Measurements from ENCODE around the gene PGAP1. TPM values are rescaled to one million over a fixed set of nuclear protein-coding genes. Genes with fewer than 3 reads are reported as not detected.

Gene PGAP1
- total RNA-seq, 1 experiment from 2014 or later = 7.4 TPM

DNA sequence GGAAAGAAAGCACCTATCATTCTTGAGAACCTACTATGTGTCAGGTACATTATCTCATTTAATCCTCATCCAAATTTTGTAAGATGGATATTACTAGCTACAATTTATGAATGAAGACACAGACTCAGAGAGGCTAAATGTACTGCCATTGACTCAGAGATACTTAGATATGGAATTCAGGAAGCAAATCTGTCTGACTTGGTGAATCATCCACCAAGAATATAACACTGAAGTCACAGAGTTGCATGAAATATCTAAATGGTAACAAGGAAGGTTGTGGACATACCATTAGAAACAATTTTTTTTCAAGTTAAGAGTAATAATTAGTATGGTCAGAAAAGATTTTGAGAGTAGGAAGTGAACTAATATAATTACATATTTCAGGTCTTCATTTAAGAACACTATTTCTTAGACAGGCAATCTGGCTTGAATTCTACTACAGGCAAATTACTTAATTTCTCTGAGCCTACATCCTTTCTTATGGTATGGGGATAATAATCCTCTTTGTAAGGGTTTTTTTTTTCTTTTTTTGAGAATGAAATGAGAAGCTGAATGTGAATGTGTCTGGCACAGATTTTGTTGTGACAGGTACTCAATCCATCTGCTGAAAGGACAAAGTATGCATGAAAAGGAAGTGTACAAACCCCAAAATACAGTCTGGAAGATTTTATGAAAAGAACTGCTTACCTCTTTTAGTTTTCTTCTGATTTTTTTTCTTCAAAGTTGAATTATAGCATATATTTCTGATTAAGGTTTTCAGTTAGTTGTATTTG lies 102.6 kb downstream of the PGAP1 start:
- H3K4me3 Mint-ChIP-seq (ENCODE audit: unreplicated experiment) = no peak overlapping the region
- no peaks in the 10 kb centered on the region for H3K27me3 Mint-ChIP-seq (ENCODE audit: insufficient read depth, unreplicated experiment)
- peaks cover 6% of the 10 kb centered on the region for H3K4me1 Mint-ChIP-seq (ENCODE audit: insufficient read depth, unreplicated experiment)
- ChIA-PET POLR2A (interaction anchor here (0.5 kb wide), 1 partner anchor 51 kb away, joined by 3 read pairs; no protein-coding TSS in a partner anchor), CTCF (interaction anchor here (1.2 kb wide), 1 partner anchor 21 kb away, joined by 4 read pairs; no protein-coding TSS in a partner anchor)
- BruUV-seq (replicated peaks) = no TSS peak
- peaks cover 14% of the 10 kb centered on the region for H3K9me3 Mint-ChIP-seq (ENCODE audit: unreplicated experiment)
- peak; percentile 33 for DNase-seq (ENCODE audit: unreplicated experiment)
- TF ChIP-seq, protein P1, sequence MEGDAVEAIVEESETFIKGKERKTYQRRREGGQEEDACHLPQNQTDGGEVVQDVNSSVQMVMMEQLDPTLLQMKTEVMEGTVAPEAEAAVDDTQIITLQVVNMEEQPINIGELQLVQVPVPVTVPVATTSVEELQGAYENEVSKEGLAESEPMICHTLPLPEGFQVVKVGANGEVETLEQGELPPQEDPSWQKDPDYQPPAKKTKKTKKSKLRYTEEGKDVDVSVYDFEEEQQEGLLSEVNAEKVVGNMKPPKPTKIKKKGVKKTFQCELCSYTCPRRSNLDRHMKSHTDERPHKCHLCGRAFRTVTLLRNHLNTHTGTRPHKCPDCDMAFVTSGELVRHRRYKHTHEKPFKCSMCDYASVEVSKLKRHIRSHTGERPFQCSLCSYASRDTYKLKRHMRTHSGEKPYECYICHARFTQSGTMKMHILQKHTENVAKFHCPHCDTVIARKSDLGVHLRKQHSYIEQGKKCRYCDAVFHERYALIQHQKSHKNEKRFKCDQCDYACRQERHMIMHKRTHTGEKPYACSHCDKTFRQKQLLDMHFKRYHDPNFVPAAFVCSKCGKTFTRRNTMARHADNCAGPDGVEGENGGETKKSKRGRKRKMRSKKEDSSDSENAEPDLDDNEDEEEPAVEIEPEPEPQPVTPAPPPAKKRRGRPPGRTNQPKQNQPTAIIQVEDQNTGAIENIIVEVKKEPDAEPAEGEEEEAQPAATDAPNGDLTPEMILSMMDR (IDR thresholded peaks at IDR 0.05; ENCODE audit: unreplicated experiment) = no peak
- intact Hi-C loops (cut with micrococcal nuclease) = no loop called here
- no peak overlapping the region for H3K27ac Mint-ChIP-seq (ENCODE audit: low read depth, unreplicated experiment)
- H3K36me3 Mint-ChIP-seq (ENCODE audit: insufficient read depth, unreplicated experiment) = peaks cover 7% of the 10 kb centered on the region

DNA sequence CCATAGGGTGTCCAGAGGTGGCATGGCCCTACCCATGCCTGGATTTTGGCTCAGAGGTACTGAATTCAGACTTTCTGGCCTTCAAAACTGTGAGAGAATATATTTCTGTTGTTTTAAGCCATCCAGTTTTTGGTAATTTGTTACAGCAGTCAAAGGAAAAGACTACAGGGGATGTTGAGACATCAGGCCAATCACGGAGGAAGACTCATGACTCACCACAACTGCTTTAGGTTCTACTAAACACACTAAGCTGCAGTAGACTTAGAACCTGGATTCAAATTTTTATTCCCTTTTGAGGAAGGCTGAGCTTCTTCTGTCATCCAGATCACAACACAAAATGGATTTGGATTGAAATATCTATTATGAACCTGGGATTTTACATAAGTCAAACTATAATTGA lies 105.3 kb downstream of the PGAP1 start:
- TF ChIP-seq, protein P1 (IDR thresholded peaks at IDR 0.05; ENCODE audit: unreplicated experiment) = no peak
- ChIA-PET POLR2A (interaction anchor here (0.6 to 1.7 kb wide), 2 partner anchors 22 to 37 kb away, joined by 3 to 5 read pairs; partner anchors contain the start of gene GTF3C3), CTCF (interaction anchor here (0.5 to 0.7 kb wide), 3 partner anchors 26 to 1067 kb away, joined by 3 read pairs; no protein-coding TSS in a partner anchor)
- Mint-ChIP-seq H3K27ac (ENCODE audit: low read depth, unreplicated experiment) (no peak overlapping the region), H3K27me3 (ENCODE audit: insufficient read depth, unreplicated experiment) (no peaks in the 10 kb centered on the region), H3K4me3 (ENCODE audit: unreplicated experiment) (no peak overlapping the region), H3K36me3 (ENCODE audit: insufficient read depth, unreplicated experiment) (no peaks in the 10 kb centered on the region), H3K9me3 (ENCODE audit: unreplicated experiment) (peaks cover 14% of the 10 kb centered on the region), H3K4me1 (ENCODE audit: insufficient read depth, unreplicated experiment) (peaks cover 6% of the 10 kb centered on the region)
- BruUV-seq (replicated peaks) = no TSS peak
- peak; percentile 32 for DNase-seq (ENCODE audit: unreplicated experiment)
- intact Hi-C loops (cut with micrococcal nuclease) = no loop called here

DNA sequence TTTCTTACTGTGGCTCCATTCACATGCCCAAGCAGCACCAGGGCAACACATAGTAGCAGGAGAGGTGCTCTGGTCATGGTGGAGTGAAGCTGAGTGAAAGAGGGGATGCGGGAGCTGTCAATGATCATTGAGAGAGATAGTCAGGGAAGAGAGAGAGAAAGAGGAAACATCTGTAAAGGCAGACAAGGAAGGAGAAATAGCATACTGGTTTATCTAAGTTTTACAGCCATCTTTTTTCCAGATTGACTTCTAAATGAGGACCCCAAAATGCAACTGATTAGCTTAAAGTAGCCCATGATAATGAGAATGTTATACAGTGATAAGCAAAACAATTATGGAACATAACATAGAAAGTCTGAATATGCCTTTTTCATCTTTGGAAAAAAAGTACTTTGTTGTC lies 117.2 kb downstream of the PGAP1 start, which contains the start of gene C2orf66:
TSS of gene C2orf66 (minus strand) at position 96 of the 400 bp plus-strand sequence. CDS start at position 77, 19 bp downstream.
- H3K27ac Mint-ChIP-seq (ENCODE audit: low read depth, unreplicated experiment) = no peak within 1 kb of the TSS
- intact Hi-C loops (cut with micrococcal nuclease) = no loop called here
- peaks cover 5% of the 10 kb centered on the region for H3K4me1 Mint-ChIP-seq (ENCODE audit: insufficient read depth, unreplicated experiment)
- CTCF ChIA-PET = no interaction called here
- BruUV-seq (replicated peaks) = no TSS peak
- DNase-seq (ENCODE audit: unreplicated experiment) = no peak
- TF ChIP-seq, protein P1 (IDR thresholded peaks at IDR 0.05; ENCODE audit: unreplicated experiment) = no peak
- no peak within 1 kb of the TSS for H3K4me3 Mint-ChIP-seq (ENCODE audit: unreplicated experiment)
- no peaks in the 10 kb centered on the region for H3K27me3 Mint-ChIP-seq (ENCODE audit: insufficient read depth, unreplicated experiment)
- POLR2A ChIA-PET = interaction anchor here (1.7 kb wide), 1 partner anchor 10 kb away, joined by 5 read pairs; the partner anchor contains the start of gene GTF3C3
- no peaks in the 10 kb centered on the region for H3K36me3 Mint-ChIP-seq (ENCODE audit: insufficient read depth, unreplicated experiment)
- H3K9me3 Mint-ChIP-seq (ENCODE audit: unreplicated experiment) = no peaks in the 10 kb centered on the region

DNA sequence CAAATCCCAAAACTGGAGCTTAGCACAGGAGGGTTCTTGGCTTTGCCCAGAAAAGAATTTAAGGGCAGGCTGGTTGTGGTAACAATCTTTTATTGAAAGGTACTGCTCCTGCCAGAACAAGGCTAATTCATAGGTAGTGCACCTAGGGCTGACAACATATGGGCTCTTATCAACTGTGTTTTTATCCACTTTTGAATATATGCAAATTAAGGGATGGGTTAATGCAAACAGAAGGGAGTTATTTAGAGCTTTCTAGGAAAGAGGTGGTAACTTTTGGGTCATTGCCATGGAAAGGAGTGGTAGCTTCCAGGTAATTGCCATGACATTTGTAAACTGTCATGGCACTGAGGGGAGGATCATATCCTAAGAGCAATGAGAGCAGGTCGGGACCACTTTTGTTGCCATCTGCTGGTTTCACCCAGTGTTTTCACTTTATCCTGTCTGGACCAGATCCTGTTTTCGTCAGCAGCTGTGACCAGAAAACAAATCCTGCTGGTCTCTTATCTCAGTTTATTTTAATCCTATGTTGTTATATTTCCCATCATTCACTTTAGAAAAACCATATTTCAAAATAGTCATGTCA lies 118.3 kb downstream of the PGAP1 start:
- Mint-ChIP-seq H3K4me3 (ENCODE audit: unreplicated experiment) (no peak overlapping the region), H3K27me3 (ENCODE audit: insufficient read depth, unreplicated experiment) (no peaks in the 10 kb centered on the region), H3K27ac (ENCODE audit: low read depth, unreplicated experiment) (no peak overlapping the region), H3K4me1 (ENCODE audit: insufficient read depth, unreplicated experiment) (peaks cover 6% of the 10 kb centered on the region), H3K9me3 (ENCODE audit: unreplicated experiment) (no peaks in the 10 kb centered on the region), H3K36me3 (ENCODE audit: insufficient read depth, unreplicated experiment) (no peaks in the 10 kb centered on the region)
- intact Hi-C loops (cut with micrococcal nuclease) = no loop called here
- no TSS peak for BruUV-seq (replicated peaks)
- POLR2A ChIA-PET = interaction anchor here (1.0 kb wide), 1 partner anchor 8 kb away, joined by 3 read pairs; the partner anchor contains the start of gene GTF3C3
- no peak for DNase-seq (ENCODE audit: unreplicated experiment)
- CTCF ChIA-PET = interaction anchor here (1.1 kb wide), 1 partner anchor 15 kb away, joined by 4 read pairs; no protein-coding TSS in a partner anchor
- TF ChIP-seq, protein P1 (IDR thresholded peaks at IDR 0.05; ENCODE audit: unreplicated experiment) = no peak

Data from MCF 10A (cell line).